AG09309 (cell line): ENCODE measurements around the gene LIN28A.
"Not testable (repeated sequence)": the region's sequence is repeated elsewhere in the genome, so short reads cannot be mapped to it uniquely, and the experiment has no call there.

Source experiments
- DNase-seq: peaks from one replicate; pipeline ENCODE4 v3.0.0-alpha.2; 2010; ENCODE audit warnings: low read depth
- H3K4me3 ChIP-seq: 2 replicates; pipeline ENCODE4 v1.5.1; 2011; ENCODE audit warnings: mild to moderate bottlenecking, low read depth, low read length, moderate library complexity; ENCODE audit not compliant: control insufficient read depth
- CTCF ChIP-seq: IDR thresholded peaks from 2 replicates; pipeline ENCODE4 v1.5.1; 2011; ENCODE audit warnings: mild to moderate bottlenecking, low read depth, low read length, inconsistent platforms; ENCODE audit not compliant: insufficient read depth, control insufficient read depth; ENCODE audit errors: missing control alignments

The LIN28A gene

GRCh38 chr1:26368006-26368405 lies 42.6 kb upstream of the LIN28A start:
- DNase-seq: no peak

GRCh38 chr1:26368486-26368885 lies 42.1 kb upstream of the LIN28A start:
- DNase-seq: no peak
- no peak overlapping the region for H3K4me3 ChIP-seq
- no peak for TF ChIP-seq CTCF

More at GRCh38 chr1:26368006-26368405, 42.6 kb upstream of the LIN28A start:
- no peak for TF ChIP-seq CTCF
- no peak overlapping the region for H3K4me3 ChIP-seq

- no peak for TF ChIP-seq CTCF
Observed at GRCh38 chr1:26370591-26371382, 39.8 kb upstream of the LIN28A start.

GRCh38 chr1:26372039-26372438 lies 38.6 kb upstream of the LIN28A start:
- no peak for TF ChIP-seq CTCF
- H3K4me3 ChIP-seq: no peak overlapping the region
- no peak for DNase-seq

More at GRCh38 chr1:26370591-26371382, 39.8 kb upstream of the LIN28A start:
- H3K4me3 ChIP-seq: no peak overlapping the region
- DNase-seq: no peak

- not testable (repeated sequence) for DNase-seq, H3K4me3 ChIP-seq
Observed at GRCh38 chr1:26372611-26373010, 38.0 kb upstream of the LIN28A start, which contains the start of gene ZNF683. ZNF683 (minus strand) TSS chr1:26372750; CDS start chr1:26368571, 4,179 bp downstream.

GRCh38 chr1:26373281-26373680 lies 37.3 kb upstream of the LIN28A start:
- no peak overlapping the region for H3K4me3 ChIP-seq
- no peak for TF ChIP-seq CTCF
- no peak for DNase-seq

GRCh38 chr1:26373789-26374188 lies 36.8 kb upstream of the LIN28A start:
- DNase-seq: no peak
- TF ChIP-seq CTCF: no peak

GRCh38 chr1:26374361-26374760 lies 36.3 kb upstream of the LIN28A start:
- not testable (repeated sequence) for H3K4me3 ChIP-seq, DNase-seq

More at GRCh38 chr1:26373789-26374188, 36.8 kb upstream of the LIN28A start:
- no peak overlapping the region for H3K4me3 ChIP-seq
